LHCN-M2 (cell line): ENCODE data around the gene GSC. TPM values are rescaled to one million over a fixed set of nuclear protein-coding genes. Genes with fewer than 3 reads are reported as not detected.
"Not testable (repeated sequence)": the region's sequence is repeated elsewhere in the genome, so short reads cannot be mapped to it uniquely, and the experiment has no call there.

Source experiments
- DNase-seq: peaks from one replicate; pipeline ENCODE4 v3.0.0-alpha.2; 2012; ENCODE audit warnings: low read depth
- total RNA-seq: library from RNA; depleted of rRNA; stranded (reverse); fragments of >200 nt; gene quantifications from 2 replicates; pipeline ENCODE4 v1.2.3, GENCODE V29; 2014; rRNA removed

The GSC gene
- total RNA-seq, 1 experiment from 2014 or later = 0.11 TPM

DNA sequence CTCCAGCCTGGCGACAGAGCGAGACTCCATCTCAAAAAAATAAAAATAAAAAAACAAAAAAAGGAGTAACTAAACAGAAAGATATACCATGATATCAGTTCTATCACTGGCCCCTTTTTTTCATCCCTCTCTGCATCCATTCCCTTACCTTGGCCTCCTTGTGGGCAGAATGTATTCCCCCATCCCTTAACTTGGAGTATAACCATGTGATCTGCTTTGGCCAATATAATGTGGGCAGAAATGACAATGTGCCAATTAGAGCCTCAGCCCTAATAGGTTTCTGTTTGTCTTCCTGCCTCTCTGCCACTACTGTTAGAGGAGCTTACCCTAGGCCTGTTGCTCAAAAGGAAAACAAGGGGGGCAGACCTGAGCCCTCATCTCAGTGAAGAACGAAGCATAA is 23.8 kb downstream of the GSC start:
- DNase-seq = no peak

DNA sequence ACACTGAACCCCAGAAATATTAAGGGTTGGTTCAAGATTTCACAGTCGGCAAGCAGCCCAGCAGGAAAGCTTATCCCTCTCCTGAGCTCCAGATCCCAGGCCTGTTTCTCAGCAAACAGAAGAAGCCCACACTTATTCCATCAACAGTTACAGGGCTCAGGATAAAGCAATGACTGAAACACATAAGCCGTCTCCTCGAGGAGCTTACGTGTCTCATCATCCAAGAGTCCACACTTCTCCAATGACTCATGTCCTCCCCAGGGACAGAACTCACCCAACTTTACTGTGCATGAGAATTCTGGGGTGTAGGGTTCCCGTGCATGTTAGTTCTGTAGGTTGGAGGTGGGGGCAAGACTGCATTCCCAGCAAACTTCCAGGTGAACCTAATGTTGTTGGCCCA is 31.2 kb downstream of the GSC start:
- peak; percentile 15 for DNase-seq

DNA sequence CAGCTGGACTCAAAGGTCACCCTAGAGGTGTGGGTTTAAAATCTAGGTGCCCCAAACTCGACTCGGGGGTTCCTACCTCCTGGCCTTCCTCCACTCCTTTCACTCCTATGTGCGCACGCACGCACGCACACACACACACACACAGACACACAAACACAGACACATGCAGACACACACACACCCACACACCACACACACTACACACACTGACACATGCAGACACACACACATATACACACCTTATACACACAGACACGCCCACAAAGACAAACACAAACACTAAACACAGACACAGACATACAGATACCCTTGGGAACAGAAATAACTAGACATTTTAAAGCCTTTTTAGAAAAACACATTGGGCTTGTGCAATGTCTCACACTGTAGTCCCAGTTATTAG is 31.8 kb downstream of the GSC start:
- no peak for DNase-seq

DNA sequence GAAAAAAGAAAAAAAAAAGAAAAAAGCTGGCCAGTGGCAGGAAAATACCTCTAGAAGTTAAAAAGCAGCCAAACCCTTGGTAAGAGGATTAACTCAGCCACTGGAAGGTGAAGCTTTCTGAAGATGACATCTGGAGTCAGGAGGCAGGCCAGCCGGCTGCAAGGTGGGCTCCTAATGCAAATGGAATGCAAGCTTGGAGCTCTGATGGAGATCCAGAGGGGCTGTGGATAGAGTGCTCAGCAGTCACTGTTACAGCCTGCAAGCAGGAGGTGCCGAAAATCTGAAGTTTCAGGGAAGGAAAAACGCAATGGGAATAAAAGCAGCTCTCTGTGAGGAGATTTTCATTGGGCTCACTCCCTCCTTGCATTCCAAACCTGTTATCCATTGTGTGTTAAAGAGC is 41.0 kb downstream of the GSC start:
- no peak for DNase-seq

DNA sequence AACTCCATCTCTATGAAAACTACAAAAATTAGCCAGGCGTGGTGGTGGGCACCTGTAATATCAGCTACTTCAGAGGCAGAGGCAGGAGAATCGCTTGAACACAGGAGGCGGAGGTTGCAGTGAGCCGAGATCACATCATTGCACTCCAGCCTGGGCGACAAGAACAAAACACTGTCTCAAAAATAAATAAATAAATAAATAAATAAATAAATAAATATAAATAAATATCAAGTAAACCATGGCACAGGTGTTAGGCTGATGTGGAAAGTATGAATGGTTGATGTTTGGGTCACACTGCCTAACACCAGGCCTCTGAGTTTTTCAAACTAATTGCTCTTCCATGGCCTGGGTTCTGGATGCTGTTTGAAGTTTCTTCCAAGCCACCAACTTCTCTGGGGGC is 41.5 kb downstream of the GSC start:
- DNase-seq = not testable (repeated sequence)

DNA sequence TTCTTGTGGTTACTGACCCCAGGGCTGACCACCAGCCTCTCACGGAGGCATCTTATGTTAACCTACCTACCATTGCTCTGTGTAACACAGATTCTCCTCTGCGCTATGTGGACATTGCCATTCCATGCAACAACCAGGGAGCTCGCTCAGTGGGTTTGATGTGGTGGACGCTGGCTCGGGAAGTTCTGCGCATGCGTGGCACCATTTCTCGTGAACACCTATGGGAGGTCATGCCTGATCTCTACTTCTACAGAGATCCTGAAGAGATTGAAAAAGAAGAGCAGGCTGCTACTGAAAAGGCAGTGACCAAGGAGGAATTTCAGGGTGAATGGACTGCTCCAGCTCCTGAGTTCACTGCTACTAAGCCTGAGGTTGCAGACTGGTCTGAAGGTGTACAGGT is 43.3 kb downstream of the GSC start:
- DNase-seq = not testable (repeated sequence)

DNA sequence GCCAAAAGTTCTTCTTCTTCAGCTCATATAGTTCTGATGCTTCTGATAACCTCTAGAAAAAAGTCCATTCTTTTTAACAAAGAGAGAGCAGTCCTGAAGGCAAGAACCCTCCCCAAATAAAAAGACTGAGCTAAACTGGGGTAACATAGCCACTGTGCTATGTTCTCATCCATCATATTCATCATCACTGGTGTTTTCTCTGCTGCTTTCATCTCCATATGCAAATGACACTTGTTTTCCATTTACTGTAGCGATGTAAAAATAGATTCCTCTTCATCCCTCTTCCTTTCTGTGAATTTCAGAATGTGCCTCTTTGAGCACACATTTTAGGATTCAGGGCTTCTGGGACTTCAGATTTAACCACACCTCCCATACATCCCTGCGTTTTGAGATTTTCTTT is 44.9 kb downstream of the GSC start:
- DNase-seq = no peak

DNA sequence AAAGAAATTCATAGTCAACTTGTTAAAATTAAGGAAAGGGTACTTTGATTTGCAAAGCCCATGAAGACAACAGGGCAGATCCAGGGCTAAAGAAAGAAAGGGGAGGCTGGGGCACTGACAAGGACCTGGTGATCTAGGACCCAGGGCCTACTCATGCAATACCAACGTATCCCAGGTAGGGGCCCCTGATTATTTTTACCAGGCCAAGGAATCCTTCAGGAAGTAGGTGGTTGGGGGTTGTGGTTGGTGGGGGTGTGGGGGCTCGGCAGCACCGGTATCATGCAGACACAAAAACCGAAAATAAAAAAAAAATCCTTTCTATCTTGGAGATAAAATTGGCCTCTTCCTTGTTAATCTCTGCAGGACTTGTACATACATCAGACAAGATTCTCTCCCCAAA is 47.5 kb downstream of the GSC start:
- DNase-seq = no peak

Other genes with a start within 250 kb of the GSC start
- gene SERPINA4, start 208.7 kb downstream of the GSC start, total RNA-seq = not detected in 2 replicates
- gene SERPINA5, start 188.7 kb downstream of the GSC start, total RNA-seq = 0.06 and 0.13 TPM in 2 replicates
- gene SERPINA3, start 157.7 kb downstream of the GSC start, total RNA-seq = 1.2 and 1.3 TPM in 2 replicates